GOT3 (cell line): ENCODE results near the gene TBC1D14.
"Not testable (repeated sequence)": the region's sequence is repeated elsewhere in the genome, so short reads cannot be mapped to it uniquely, and the experiment has no call there.

Source experiments
- DNase-seq: peaks from one replicate; lab custom pipeline; 2025; ENCODE audit warnings: mixed read lengths; lab: John Stamatoyannopoulos, UW

The TBC1D14 gene

GRCh38 chr4:7062816-7063215, 153.2 kb downstream of the TBC1D14 start:
- no peak for DNase-seq

- DNase-seq = no peak
Measured at GRCh38 chr4:7063362-7063761, 153.7 kb downstream of the TBC1D14 start.

GRCh38 chr4:7066006-7066405, 156.4 kb downstream of the TBC1D14 start:
- DNase-seq = no peak

DNA sequence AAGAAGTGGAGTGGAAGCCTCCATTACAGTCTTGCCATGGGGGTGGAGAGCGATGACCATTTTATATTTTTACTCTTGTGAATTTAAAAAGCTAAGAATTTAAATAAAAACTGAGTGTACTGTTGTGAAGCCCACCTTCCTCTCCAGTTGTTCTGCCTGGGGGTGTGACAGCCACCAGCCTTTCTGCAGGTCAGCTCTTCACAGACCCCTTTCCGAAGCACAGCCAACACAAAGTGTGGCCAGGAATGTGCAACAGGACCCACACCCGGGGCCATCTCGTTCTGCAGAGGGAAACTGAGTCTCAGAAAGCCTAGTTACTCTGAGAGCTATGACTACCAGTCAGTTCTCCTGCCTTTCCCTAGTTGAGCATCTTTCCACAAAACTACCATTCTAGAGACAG, 156.9 kb downstream of the TBC1D14 start:
- DNase-seq = no peak

- no peak for DNase-seq
Measured at GRCh38 chr4:7067126-7067451, 157.5 kb downstream of the TBC1D14 start.

DNA sequence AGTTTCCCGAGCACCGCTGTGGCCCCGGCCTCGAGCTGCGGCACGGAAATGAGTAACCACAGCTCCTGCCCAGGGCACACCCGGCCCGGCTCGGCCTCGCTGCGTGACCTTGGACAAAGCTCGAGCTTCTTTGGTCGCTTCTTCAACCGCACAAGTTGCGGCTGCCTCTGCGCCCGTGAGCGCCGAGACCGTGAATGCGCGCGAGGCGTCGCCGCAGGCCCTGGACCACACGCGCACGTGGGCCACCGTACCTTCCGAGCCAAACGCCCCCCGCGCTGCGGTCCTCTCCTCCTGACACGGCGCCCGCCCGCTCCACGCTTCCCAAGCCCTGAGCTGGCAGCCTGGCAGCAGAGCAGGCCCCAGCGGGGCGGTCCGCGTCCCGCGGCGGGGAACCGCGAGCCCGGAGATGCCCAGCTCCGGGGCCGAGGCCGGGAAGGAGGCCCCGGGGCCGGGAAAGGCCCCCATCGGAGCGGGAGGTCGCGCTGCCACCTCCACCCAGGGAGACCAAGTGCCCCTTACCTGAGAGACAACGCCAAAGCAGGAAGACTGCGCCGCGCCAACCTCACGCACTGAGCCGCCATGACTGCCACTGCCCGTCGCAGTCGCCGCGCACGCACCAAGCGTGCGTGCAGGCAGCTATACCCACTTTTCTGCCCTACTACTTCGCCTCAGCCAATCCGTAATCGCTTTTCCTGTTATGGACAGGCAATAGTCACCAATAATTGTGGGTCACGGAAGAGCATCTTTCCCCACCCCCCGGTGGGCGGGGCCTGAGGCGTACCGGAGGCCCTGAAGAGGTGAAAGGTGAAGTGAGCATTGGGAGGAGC, 158.0 kb downstream of the TBC1D14 start, which contains the start of gene GRPEL1:
Gene GRPEL1, minus strand, starts transcription at position 613 of the 827 bp plus-strand sequence. Its CDS starts 32 bp downstream, at position 581.
- DNase-seq = peak; percentile 96

DNA sequence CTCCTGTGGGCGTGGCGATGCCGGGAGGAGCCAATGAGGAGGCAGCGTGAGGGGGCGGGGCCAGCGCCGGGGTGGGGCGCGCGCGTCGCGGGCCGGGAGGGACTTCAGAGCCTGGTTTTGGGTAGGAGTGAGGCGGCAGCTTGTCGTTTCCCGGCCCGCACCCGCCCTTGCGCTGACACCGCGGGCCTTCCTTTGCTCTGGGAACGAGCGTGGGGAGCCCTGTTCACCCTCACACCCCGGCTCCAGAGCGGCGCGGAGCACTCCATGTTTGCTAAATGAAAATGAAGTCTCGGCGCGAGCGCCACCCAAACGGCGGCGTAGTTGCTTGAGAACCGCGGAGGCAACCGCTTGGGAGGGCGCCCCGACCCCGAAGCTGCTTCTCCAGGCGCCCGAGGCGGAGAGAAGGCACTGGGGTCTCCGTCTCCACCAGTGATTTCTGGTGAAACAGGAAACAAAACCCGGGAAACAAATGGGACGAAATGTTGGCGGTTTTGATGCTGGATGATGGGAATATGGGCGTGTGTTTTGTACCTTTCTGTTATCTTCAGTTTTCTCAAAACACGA, 158.7 kb downstream of the TBC1D14 start:
- no peak for DNase-seq

GRCh38 chr4:7068883-7069282, 159.3 kb downstream of the TBC1D14 start:
- no peak for DNase-seq

DNA sequence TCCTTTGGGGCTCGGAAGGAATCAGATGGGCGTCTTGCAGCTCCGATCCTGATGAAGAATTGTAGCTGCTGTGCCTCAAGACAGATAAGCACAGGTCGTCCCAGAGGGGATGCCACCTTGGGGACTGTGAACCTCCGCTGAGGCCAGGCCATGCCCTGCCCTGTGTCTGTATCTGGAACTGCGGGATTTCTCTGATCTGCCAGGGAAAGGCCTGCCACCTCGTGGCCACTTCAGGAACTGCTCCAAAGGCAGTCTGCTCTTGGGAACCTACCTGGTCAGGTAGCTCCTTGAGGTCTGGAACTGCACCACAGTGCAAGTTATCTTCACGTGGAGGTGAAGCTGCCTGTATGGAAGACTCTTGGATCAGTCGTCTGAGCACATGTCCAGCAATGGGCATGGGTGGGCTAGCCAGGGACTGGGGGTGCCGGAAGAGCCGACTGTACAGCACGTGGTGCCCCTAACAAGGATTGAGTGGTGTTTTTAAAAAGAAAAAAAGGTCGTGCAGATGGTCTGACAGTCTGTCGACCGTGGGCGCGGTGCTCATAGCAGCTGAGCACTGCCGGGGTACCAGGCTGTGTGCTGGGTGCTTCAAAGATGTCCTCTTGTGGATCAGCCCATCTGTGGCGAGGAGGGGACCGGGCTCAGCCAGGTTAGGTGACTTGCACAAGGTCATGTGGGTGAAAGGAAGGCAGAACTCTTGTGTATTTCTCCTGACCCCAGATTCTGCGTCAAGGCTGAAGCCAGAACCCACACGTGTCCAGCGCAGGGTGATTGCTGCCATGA, 161.3 kb downstream of the TBC1D14 start:
- DNase-seq = no peak

GRCh38 chr4:7073059-7073458, 163.4 kb downstream of the TBC1D14 start:
- DNase-seq = no peak

DNA sequence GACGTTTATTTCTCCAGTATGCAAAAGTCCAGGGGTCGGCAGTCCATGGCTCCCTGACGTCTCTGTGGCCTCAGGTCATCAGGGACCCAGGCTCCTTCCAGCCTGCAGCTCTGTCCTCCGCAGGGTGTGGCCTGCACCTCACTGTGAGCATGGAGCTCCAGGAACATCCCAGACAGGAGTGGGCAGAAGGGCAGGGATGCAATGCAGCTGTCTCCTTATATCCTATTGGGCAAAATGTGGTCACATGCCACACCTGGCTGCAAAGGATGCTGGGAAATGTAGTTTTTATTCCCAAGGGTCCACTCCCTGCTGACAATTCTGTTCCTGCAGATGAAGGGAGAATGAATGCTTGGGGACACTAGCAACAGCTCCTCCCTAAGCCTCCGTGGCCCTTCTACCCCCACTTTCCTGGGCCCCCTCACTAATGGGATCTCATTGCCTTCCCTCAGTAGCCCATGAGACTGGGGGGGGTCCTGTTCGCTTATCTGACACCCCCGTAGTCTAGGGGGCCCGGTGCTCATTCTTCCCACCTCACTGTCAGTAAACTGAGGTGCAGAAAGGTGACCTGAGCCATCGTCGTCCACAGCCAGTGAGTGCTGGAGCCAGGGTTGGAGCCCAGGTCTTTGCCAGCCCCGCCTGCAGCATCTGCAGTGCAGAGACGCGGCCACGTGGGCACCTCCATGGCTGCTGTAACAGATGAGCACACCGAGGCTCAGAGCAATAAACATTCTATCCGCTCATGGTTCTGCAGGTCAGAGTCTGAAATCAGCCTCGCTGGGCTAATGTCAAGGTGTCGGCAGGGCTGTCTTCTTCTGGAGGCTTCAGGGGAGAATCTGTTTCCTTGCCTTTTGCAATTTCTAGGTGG, 164.1 kb downstream of the TBC1D14 start:
- no peak for DNase-seq

DNA sequence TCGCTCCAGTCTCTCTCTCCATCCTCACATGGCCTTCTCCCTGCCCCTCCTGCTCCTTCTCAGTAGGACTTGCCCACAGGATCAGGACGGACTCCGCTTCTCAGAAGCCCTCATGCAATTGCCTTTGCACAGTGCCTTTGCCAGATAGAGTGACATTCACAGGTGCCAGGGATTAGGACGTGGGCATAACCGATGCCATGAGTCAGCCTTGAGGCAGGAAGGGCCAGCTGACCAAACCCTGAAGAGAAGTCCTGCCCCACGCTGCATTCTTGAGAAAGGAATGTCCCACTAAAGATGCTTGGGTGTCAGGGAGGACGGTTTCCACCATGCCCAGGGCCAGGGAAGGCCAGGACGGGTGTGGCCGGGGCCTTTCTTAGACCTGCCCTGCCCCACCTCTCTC, 164.8 kb downstream of the TBC1D14 start:
- DNase-seq = no peak

- no peak for DNase-seq
Measured at GRCh38 chr4:7075962-7076695, 166.5 kb downstream of the TBC1D14 start.

- no peak for DNase-seq
Measured at GRCh38 chr4:7076696-7077082, 167.1 kb downstream of the TBC1D14 start.

DNA sequence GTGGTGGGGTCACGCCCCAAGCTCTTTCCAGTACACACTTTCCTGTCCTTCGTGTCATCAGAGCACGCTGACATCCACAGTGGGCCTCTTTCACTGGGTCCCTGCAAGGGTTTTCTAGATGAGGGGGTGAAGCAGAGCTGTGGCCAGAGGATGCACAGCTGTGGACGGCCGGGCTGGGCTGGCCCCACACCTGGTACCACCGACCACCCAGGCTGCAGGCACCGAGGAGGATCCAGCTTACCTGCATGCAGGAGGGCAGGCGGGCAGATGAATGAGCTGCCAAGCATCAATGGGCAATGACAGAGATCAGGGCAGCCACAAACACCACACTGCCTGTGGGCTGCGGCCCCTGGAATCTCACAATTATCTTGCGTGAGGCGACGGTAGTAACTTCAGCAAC, 167.7 kb downstream of the TBC1D14 start:
- DNase-seq = no peak

GRCh38 chr4:7078025-7078424, 168.4 kb downstream of the TBC1D14 start:
- DNase-seq = no peak

DNA sequence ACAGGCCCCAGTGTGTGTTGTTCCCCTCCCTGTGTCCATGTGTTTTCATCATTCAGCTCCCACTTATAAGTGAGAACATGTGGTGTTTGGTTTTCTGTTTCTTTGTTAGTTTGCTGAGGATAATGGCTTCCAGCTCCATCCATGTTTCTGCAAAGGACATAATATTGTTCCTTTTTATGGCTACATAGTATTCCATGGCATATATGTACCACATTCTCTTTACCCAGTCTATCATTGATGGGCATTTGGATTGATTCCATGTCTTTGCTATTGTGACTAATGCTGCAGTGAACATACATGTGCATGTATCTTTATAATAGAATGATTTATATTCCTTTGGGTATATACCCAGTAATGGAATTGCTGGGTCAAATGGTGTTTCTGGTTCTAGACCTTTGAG, 169.9 kb downstream of the TBC1D14 start:
- not testable (repeated sequence) for DNase-seq

- DNase-seq = not testable (repeated sequence)
Measured at GRCh38 chr4:7079909-7080308, 170.3 kb downstream of the TBC1D14 start.
